DND-41 (cell line): Measurements from ENCODE around the gene ATG16L2.

Source experiments
- ATAC-seq: fragments of 200-7000 bp; cut with Tn5 transposase; 3 replicates; pipeline ENCODE4 v1.9.1; 2021; ENCODE audit warnings: low read depth; ENCODE audit not compliant: insufficient read depth
- DNase-seq: peaks from one replicate; pipeline ENCODE4 v3.0.0-alpha.2; 2020
- H2AFZ ChIP-seq: 2 replicates; pipeline ENCODE4 v1.6.0; 2012; ENCODE audit warnings: low read depth, low read length
- H3K27ac ChIP-seq: 2 replicates; pipeline ENCODE4 v1.5.1; 2012; ENCODE audit warnings: low read length, inconsistent platforms
- H3K27me3 ChIP-seq: fragments of 200-600 bp; sonication (generic); 2 replicates; pipeline ENCODE4 v1.6.0; 2012; ENCODE audit warnings: low read length, mild to moderate bottlenecking, inconsistent platforms; ENCODE audit not compliant: insufficient read depth, poor library complexity
- H3K36me3 ChIP-seq: 2 replicates; pipeline ENCODE4 v1.5.1; 2012; ENCODE audit warnings: low read length, inconsistent platforms; ENCODE audit not compliant: insufficient read depth
- H3K4me1 ChIP-seq: 2 replicates; pipeline ENCODE4 v1.5.1; 2012; ENCODE audit warnings: mild to moderate bottlenecking, low read length; ENCODE audit not compliant: insufficient read depth
- H3K4me2 ChIP-seq: 2 replicates; pipeline ENCODE4 v1.6.0; 2012; ENCODE audit warnings: mild to moderate bottlenecking, moderate library complexity, low read length, inconsistent platforms; ENCODE audit not compliant: insufficient read depth
- H3K4me3 ChIP-seq, 2 experiments: fragments of 200-600 bp in 1 of 2; shearing (Covaris generic) in 1 of 2; 2 replicates each; pipeline ENCODE4 v1.5.1; 2012 to 2016; ENCODE audit warnings: inconsistent platforms in 2 of 2, low read length in 2 of 2, mild to moderate bottlenecking in 2 of 2, low read depth in 1 of 2, moderate library complexity in 1 of 2
- H3K79me2 ChIP-seq: 2 replicates; pipeline ENCODE4 v1.6.0; 2012; ENCODE audit warnings: low read length, inconsistent platforms; ENCODE audit not compliant: insufficient read depth
- H3K9ac ChIP-seq: 2 replicates; pipeline ENCODE4 v1.6.0; 2012; ENCODE audit warnings: low read depth, mild to moderate bottlenecking, inconsistent platforms, low read length, moderate library complexity
- H3K9me3 ChIP-seq: 2 replicates; pipeline ENCODE4 v1.5.1; 2012; ENCODE audit warnings: low read length, moderate library complexity, mild to moderate bottlenecking, inconsistent platforms; ENCODE audit not compliant: insufficient read depth, severe bottlenecking
- H4K20me1 ChIP-seq: 2 replicates; pipeline ENCODE4 v1.6.0; 2012; ENCODE audit warnings: low read length; ENCODE audit not compliant: insufficient read depth
- EZH2 ChIP-seq: IDR thresholded peaks from 3 replicates; pipeline ENCODE4 v1.6.1; 2012; ENCODE audit warnings: borderline replicate concordance, low read depth, mild to moderate bottlenecking, moderate library complexity, low read length, inconsistent platforms; ENCODE audit not compliant: severe bottlenecking
- TF ChIP-seq, protein P1 (sequence below): IDR thresholded peaks from 2 replicates; pipeline ENCODE4 v1.5.1; 2012; ENCODE audit warnings: borderline replicate concordance, low read length, moderate library complexity, mild to moderate bottlenecking; ENCODE audit not compliant: poor library complexity, severe bottlenecking; ENCODE audit errors: extremely low read depth

Gene ATG16L2

DNA sequence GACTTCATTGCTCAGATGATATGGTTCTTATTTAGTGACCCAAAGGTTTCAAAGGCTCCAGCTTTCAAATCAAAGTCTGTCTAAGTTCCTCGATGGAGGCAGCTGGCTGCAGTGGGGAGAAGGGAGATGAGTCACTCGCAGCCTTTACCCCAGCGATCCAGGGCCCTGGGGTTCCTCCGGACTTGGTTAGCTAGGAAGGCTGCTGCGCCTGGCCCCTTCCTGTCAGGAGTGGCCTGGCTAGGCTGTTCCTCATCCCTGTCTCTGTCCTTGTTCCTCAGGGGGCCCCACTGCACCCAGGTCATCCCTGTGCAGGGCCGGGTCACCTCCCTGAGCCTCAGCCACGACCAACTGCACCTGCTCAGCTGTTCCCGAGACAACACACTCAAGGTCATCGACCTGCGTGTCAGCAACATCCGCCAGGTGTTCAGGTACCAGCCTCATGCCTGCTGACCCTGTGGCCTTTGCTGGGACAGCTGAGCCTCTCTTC, 13.9 kb downstream of the ATG16L2 start:
- Histone ChIP-seq H3K36me3 (peaks cover 80% of the 10 kb centered on the region), H3K27ac (no peak overlapping the region), H3K9me3 (no peaks in the 10 kb centered on the region), H3K4me3 (no peak overlapping the region), H4K20me1 (peaks cover 15% of the 10 kb centered on the region), H3K27me3 (no peaks in the 10 kb centered on the region), H3K9ac (no peak overlapping the region), H3K4me1 (0 out of 2 replicates have a peak, but pooled peaks cover 3% of the 10 kb centered on the region), H3K79me2 (no peaks in the 10 kb centered on the region), H2AFZ (no peak overlapping the region), H3K4me2 (no peak overlapping the region)
- ATAC-seq (no peak), DNase-seq (no peak)
- TF ChIP-seq, protein P1, sequence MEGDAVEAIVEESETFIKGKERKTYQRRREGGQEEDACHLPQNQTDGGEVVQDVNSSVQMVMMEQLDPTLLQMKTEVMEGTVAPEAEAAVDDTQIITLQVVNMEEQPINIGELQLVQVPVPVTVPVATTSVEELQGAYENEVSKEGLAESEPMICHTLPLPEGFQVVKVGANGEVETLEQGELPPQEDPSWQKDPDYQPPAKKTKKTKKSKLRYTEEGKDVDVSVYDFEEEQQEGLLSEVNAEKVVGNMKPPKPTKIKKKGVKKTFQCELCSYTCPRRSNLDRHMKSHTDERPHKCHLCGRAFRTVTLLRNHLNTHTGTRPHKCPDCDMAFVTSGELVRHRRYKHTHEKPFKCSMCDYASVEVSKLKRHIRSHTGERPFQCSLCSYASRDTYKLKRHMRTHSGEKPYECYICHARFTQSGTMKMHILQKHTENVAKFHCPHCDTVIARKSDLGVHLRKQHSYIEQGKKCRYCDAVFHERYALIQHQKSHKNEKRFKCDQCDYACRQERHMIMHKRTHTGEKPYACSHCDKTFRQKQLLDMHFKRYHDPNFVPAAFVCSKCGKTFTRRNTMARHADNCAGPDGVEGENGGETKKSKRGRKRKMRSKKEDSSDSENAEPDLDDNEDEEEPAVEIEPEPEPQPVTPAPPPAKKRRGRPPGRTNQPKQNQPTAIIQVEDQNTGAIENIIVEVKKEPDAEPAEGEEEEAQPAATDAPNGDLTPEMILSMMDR = no peak
- no peak for TF ChIP-seq EZH2

DNA sequence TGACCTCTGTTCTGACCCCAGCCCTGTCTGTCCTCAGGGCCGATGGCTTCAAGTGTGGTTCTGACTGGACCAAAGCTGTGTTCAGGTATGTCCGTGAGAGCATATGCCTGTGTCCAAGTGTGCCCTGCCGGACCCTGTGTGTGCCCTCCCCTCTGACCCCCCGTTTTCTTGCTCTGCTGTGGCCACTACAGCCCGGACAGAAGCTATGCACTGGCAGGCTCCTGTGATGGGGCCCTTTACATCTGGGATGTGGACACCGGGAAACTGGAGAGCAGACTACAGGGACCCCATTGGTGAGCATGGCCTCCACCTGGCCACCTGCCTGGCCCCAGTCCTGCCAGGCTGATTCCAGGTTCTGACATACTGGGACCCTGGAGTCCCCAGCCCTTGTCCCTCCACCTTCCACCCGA, 14.5 kb downstream of the ATG16L2 start:
- Histone ChIP-seq H3K36me3 (peaks cover 75% of the 10 kb centered on the region), H3K4me3 (no peak overlapping the region), H4K20me1 (peaks cover 11% of the 10 kb centered on the region), H3K79me2 (no peaks in the 10 kb centered on the region), H3K4me1 (0 out of 2 replicates have a peak, but pooled peaks cover 3% of the 10 kb centered on the region), H3K27me3 (no peaks in the 10 kb centered on the region), H3K27ac (no peak overlapping the region), H2AFZ (no peak overlapping the region), H3K9ac (no peak overlapping the region), H3K9me3 (no peaks in the 10 kb centered on the region), H3K4me2 (no peak overlapping the region)
- TF ChIP-seq, protein P1 = no peak
- no peak for TF ChIP-seq EZH2
- DNase-seq (no peak), ATAC-seq (no peak)

DNA sequence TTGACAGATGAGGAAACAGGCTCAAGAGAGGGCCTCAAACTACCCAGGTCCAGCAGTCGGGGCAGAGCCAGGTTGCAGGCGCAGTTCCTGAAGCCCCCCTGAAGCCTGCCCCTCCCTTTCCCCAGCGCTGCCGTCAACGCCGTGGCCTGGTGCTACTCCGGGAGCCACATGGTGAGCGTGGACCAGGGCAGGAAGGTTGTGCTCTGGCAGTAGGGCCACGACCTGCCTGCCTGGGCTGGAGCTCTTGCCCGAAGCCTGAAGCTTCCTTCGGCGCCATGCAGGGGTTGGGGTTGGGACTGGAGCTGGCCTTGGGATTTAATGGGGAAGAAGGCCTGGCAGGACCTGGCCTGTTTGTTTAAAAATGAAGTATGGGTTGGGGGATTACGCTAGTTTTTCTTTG, 15.0 kb downstream of the ATG16L2 start:
- peaks cover 7% of the 10 kb centered on the region; the same call in 1 of the 2 replicates for H4K20me1 ChIP-seq
- no peak overlapping the region for H3K4me3 ChIP-seq
- H3K36me3 ChIP-seq = peaks cover 70% of the 10 kb centered on the region
- H3K9ac ChIP-seq = no peak overlapping the region
- no peaks in the 10 kb centered on the region for H3K27me3 ChIP-seq
- TF ChIP-seq, protein P1 = no peak
- TF ChIP-seq EZH2 = no peak
- DNase-seq (no peak), ATAC-seq (no peak)
- no peak overlapping the region for H3K4me2 ChIP-seq
- H2AFZ ChIP-seq = no peak overlapping the region
- H3K4me1 ChIP-seq = 0 out of 2 replicates have a peak, but pooled peaks cover 3% of the 10 kb centered on the region
- no peaks in the 10 kb centered on the region for H3K79me2 ChIP-seq
- H3K27ac ChIP-seq = no peak overlapping the region
- no peaks in the 10 kb centered on the region for H3K9me3 ChIP-seq
